8988T (cell line): Measurements from ENCODE around the gene SS18.

Source experiments
- DNase-seq: peaks from one replicate; pipeline ENCODE4 v3.0.0; 2011

SS18 gene

DNA sequence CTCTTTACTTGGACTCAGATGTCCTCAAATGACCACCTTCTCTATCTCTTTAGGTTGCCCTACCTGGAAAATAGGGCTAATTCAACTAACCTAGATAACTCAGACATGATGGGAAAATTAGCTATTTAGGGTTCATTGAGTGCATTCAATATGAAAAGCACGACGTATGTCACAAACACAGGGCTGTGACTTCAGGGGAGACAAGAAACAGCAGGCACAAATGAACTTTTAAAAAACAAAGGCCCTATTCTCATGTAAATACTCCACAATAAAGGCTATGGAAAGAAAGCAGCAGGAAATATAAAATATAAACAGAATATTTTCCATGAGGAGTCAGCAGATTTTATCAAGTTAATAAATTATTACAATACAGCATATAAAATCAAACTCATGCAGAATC is 97.8 kb downstream of the SS18 start:
- no peak for DNase-seq

- no peak for DNase-seq
Measured at GRCh38 chr18:25990473-25990872, 99.9 kb downstream of the SS18 start.

DNA sequence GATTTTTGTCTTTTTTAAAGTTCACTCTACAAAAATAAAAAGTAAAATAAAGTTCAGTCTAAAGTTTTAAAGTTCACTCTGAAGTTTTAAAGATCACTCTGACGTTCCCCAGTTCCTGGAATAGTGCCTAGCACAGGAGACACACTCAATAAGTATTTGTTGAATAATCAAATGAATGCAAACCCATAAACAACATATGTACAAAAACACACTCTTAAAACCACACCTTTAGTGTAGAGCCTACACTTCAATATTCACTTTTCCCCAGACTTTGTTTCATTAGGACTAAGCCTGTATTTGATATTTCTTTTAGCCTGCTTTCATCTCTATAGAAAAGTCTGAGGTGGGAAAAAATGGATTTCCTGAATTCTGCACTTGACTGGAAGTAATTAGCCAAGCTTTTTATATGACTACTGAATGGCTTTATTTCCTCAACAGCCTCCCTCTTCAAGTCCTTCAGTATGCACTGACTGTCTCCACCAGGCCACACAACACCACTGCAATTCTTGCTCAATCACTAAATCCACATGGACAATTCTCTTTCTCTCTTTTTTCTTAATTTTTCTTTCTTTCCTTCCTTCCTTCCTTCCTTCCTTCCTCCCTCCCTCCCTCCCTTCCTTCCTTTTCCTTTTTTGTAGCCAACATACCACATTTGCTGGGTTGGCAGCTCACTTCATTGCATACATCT is 104.6 kb downstream of the SS18 start:
- DNase-seq = no peak

- DNase-seq = no peak
Measured at GRCh38 chr18:25983730-25984129, 106.7 kb downstream of the SS18 start.

- DNase-seq = no peak
Measured at GRCh38 chr18:25982961-25983360, 107.5 kb downstream of the SS18 start.

DNA sequence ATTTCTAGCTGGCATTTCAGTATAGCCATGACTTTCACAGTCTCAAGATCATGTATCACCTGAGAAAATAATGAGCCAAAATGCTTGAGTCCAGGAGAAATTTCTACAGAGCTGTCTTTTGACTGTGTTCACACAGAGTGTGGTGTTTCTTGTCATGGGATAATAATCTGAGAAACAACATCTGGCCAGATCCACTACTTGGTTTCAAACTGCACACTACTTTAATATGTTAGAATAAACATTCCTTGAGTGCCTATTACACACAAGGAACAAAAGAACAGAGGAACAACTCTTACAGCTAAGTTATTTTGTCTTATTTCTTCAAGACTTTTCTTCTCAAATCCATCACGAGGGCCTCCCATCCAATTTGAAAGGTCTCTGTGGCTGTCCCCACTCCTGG is 108.3 kb downstream of the SS18 start:
- no peak for DNase-seq

DNA sequence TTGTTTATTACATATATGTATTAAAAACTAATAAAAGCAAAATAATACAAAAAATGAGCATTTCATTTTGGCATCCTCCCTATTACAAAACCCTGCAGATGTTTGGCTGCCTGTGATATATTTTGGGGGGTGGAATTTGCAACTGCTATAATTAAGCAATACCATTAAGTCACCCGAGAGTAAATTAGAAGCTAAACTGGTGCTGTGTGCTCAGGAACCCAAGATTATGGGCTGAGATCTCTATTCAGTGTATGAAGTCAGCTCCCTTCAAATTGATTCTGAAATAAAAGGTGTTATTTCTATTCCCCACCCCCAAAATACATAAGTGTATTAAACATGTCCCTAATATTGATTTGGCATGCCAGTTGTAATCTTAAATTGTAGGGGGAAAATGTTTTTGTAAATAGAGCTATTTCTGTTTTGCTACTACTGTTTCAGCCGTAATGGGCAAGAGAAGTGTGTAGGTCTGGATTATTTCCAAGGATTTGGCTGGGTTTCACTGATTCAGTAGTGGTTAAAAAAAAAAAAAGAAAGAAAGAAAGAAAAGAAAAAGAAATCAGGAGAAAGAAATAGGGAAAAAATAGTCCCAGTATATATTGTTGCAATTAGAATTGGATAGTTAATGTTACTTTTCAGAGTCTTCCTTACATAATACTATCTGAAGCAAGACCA is 110.9 kb downstream of the SS18 start:
- DNase-seq = no peak

DNA sequence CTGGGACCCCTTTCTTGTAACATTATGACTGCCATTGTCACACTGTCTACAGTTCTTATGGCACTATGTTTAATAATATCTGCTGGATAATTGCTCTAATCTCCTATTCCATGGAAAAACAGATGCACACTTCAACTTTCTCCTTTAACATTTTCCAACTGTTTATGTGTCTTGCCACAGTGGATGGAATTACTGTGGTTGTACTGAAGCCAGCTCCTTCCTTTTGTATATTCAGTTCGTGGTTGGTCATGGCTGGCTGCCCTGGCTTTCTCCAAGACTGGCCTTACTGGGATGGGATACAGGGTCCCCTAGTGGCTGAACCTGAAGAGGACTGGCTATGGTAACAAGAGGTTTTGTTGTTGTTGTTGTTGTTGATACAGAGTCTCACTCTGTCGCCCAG is 113.9 kb downstream of the SS18 start:
- no peak for DNase-seq

GRCh38 chr18:25974630-25975077 is 115.8 kb downstream of the SS18 start:
- no peak for DNase-seq
